Umbilical cord (tissue), 2 donors: ENCODE data around the gene KRR1. TPM values are rescaled to one million over a fixed set of nuclear protein-coding genes. Genes with fewer than 3 reads are reported as not detected.
"Not testable (repeated sequence)": the region's sequence is repeated elsewhere in the genome, so short reads cannot be mapped to it uniquely, and the experiment has no call there.

ENCODE experiments used
- DNase-seq: peaks from one replicate; pipeline ENCODE4 v3.0.0-alpha.2; 2015; ENCODE audit warnings: low spot score
- total RNA-seq: library from RNA; depleted of rRNA; stranded (reverse); fragments of >200 nt; gene quantifications from one replicate; pipeline ENCODE4 v1.2.3, GENCODE V29; 2014; ENCODE audit warnings: low replicate concordance; ENCODE audit not compliant: insufficient read depth

KRR1 gene
- total RNA-seq, 1 donor from 2014 or later: 54.4 TPM

GRCh38 chr12:75526655-75527511 is 15.5 kb upstream of the KRR1 start:
- DNase-seq: peak; percentile 77

- DNase-seq: no peak
Observed at GRCh38 chr12:75525263-75525662, 13.9 kb upstream of the KRR1 start.

- not testable (repeated sequence) for DNase-seq
Observed at GRCh38 chr12:75522124-75522523, 10.7 kb upstream of the KRR1 start.

GRCh38 chr12:75521224-75521623 is 9.8 kb upstream of the KRR1 start:
- not testable (repeated sequence) for DNase-seq

GRCh38 chr12:75509621-75510020 is 1.8 kb downstream of the KRR1 start:
- no peak for DNase-seq

DNA sequence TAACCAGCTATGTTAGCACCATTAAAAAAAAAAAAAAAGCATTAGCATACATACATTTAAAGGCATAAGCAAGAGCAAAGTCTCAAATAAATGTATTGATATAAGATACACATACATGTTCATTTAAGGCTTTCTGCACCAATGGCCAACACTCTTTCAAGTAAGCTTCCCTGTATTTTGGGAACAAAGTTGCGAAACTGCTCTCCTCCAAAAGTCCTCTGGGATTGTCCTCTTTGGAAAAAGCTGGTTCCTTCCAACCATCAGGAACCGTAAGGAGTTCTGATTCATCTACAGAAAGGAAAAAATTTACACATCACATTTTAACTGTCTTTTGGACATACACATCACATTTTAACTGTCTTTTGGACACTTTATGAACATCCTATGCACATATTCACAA is 3.2 kb downstream of the KRR1 start:
- no peak for DNase-seq

DNA sequence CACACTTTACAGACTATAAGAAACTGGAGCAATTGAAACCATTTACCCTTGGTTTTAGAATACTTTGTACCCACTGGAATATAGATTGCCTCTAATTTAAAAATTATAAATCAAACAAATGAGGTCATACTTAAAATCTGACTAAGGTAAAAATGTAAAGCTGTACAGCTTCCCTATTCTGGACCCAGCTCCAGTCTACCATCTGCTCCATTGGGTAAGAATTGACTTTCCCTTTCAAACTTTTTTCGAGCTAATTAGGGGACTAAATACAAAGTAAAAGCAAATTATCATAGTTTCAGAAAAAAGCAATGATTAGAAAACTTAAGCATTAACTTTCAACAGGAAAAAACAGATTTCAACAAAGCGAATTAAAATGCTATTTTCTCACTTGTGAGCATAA is 4.3 kb downstream of the KRR1 start:
- no peak for DNase-seq

DNA sequence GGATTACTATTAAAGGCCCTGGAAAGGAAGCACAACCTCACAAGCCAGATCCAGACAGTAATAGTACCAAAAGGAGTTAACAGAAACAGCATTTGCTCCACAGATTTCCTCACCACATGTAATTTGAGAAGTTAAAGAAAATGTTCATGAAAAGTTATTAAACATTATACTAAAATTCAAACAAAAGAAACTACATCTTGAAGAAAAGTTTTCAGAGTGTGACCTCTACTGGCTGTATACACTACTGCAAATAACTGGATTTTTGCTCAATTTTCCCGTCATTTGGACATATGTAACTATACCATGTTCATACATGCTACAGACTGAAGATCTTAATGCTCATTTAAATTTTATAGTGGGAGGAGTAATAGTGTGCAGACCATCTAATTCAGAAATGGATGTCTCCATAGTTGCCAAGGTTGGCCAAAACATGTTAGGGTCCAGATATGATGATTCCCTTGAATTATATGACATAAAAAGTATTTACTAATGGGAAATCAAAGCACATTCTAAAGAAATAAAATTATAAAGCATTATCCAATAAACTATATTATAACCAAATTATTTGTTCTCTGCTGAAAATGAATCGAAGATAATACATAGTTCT is 5.6 kb downstream of the KRR1 start:
- DNase-seq: peak; percentile 35

- no peak for DNase-seq
Observed at GRCh38 chr12:75503866-75504265, 7.5 kb downstream of the KRR1 start.

GRCh38 chr12:75503459-75503858 is 8.0 kb downstream of the KRR1 start:
- DNase-seq: no peak

GRCh38 chr12:75491169-75491568 is 20.2 kb downstream of the KRR1 start:
- DNase-seq: no peak

DNA sequence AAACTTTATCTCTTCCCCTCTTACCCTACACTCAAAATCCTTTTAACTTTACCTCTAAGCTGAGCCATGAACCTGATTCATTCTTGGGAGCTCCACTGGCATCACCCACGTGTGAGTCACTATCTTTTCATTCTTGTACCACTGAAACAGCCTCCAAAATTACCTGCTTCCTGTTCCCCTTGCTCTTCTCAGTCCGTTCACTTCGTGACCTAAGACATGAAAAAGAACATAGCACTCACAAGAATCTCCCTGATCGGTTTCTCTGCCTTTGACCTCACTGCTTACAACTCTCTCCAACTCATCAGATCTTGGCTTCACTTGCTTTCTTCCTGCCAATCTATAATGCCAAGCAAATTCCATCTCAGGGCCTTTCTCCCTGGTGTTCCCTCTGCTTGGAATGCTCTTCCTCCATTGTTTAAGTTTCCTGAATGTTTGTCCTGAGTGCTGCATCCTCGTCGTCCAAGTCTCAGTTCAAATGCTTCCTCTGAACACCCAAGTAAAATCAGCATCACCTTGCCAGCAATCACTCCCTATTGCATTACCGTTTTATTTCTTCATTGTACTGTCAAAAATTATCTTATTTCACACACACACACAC is 21.7 kb downstream of the KRR1 start:
- DNase-seq: no peak

GRCh38 chr12:75489187-75489586 is 22.2 kb downstream of the KRR1 start:
- no peak for DNase-seq

GRCh38 chr12:75488553-75488952 is 22.9 kb downstream of the KRR1 start:
- no peak for DNase-seq

- no peak for DNase-seq
Observed at GRCh38 chr12:75487308-75487707, 24.1 kb downstream of the KRR1 start.

- not testable (repeated sequence) for DNase-seq
Observed at GRCh38 chr12:75484450-75484849, 27.0 kb downstream of the KRR1 start.

DNA sequence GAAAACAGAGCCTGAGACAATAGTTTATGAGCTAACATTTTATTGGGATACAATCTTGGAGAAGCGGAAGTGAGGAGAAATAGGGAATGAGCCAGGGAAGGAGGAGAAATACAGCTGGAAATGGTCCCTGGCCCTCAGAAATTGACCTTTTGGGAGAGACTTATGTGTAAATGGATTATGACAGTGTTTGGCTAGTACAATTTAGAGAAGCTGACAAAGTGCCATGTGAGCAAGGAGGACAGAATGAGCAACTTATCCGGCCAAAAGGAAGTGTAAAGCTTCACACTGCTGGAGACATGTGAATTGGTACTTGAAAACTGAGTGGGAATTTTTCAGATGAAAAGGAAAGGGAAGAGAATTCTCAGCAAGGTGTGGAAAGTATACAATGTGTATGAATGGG is 28.0 kb downstream of the KRR1 start:
- no peak for DNase-seq

DNA sequence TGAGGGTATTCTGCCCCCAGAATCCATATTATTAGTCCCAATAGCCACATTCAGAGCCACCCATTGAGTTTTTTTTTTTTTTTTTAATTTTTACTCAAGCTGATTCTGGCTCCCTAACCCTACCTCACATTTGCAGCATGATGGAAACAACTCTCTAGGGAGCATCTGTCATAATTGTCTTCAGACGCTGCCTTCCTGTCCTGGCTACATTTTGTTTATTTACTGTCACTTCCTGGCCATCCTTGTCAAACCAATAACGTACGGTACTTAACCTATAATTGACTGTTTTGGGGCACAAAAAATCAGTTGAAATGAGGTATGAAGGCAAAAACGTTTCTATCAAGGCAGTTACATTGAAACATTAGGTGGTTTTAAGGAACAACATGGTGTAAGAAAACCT is 28.8 kb downstream of the KRR1 start:
- DNase-seq: no peak

DNA sequence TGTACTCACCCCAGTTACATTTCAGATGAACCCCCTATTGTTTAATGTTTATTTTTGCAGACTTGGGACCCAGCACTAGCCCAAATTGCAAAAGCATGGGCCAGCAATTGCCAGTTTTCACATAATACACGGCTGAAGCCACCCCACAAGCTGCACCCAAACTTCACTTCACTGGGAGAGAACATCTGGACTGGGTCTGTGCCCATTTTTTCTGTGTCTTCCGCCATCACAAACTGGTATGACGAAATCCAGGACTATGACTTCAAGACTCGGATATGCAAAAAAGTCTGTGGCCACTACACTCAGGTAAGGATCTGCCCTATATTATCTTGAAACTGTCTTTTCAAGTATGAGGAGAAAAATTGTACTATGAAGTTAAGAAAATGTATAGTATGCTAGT is 29.6 kb downstream of the KRR1 start:
- peak; percentile 10 for DNase-seq

DNA sequence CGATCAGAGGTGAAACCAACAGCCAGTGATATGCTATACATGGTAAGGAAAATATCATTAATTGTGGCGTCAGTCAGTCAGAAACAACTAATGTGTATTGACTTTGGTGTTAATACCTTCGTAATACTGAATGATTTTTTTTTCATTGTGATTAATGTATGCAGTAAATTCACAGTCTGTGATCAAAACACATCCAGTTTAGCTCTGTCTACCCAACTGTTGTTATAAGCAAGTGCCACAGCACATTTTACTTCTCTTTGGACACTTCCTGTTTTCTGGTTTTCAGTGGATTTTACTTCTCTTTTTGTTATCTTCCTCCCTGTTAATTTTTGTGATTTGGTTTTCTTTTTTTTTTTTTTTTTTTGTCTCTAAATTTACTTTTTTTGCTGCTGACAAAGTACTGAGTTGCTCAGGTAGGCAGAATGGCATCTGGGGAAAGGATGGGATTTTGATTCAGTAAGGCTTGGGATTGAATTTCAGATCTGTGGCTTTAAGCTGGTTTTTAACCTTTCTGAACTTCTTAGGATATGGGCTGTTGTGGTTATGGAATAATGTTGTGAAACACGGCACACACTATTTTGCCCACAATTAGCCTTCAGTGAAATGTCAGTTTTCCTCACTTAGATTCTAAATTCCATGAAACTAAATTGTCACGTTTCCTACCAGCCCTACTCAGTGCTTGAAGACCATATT is 30.2 kb downstream of the KRR1 start:
- peak; percentile 27 for DNase-seq

GRCh38 chr12:75480469-75480949 is 30.9 kb downstream of the KRR1 start, which contains the start of gene GLIPR1:
Gene GLIPR1, plus strand, starts transcription at chr12:75480755. Its CDS starts 126 bp downstream, at chr12:75480881.
- peak; percentile 95 for DNase-seq

DNA sequence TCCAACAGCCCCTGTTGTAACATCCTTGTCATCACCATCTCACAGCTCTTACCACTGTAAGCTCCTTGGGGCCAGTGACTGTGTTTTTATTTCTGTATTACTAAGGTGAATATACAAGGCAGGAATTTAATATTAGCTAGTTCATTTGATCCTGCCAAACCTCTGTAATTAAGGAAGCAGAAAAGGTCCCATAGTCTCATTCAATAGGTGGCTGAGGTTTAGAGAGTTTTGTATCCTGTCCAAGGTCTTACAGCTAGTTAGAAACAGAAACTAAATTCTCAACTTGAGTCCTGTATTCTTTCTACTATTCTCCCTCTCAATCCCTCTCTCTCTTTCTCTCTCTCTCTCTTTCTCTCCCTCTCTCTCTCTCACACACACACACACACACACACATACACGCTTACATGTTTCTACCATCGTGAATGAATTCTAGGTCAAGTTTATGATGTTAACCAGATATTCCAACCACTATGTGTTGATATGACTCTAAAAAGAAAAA is 31.4 kb downstream of the KRR1 start:
- DNase-seq: no peak
